WTC11 (cell line): Measurements from ENCODE around the gene GJA5. TPM values are rescaled to one million over a fixed set of nuclear protein-coding genes. Genes with fewer than 3 reads are reported as not detected.

Experiments used
- ATAC-seq: fragments of 200-7000 bp; cut with Tn5 transposase; 2 replicates; pipeline ENCODE4 v1.10.0; 2021; ENCODE audit warnings: mild to moderate bottlenecking, moderate library complexity
- CTCF ChIA-PET: fragments of 300-600 bp; sonication (Branson Sonifier 250); formaldehyde crosslinking; loops from one replicate; lab custom pipeline; 2021; ENCODE audit warnings: antibody characterized with exemption; lab: Charles Lee
- POLR2A ChIA-PET: fragments of 350-600 bp; sonication (Branson Sonifier 250); formaldehyde crosslinking; loops from one replicate; lab custom pipeline; 2021; ENCODE audit warnings: antibody characterized with exemption; lab: Charles Lee
- DNase-seq: peaks from one replicate; pipeline ENCODE4 v3.0.0; 2021; ENCODE audit warnings: low spot score
- H3K27ac Mint-ChIP-seq: 2 replicates; pipeline ENCODE4 v1.8.0; 2021; ENCODE audit warnings: mixed read lengths
- H3K27me3 Mint-ChIP-seq: 2 replicates; pipeline ENCODE4 v1.8.0; 2021; ENCODE audit warnings: low read depth, mild to moderate bottlenecking, moderate library complexity, mixed read lengths
- H3K36me3 Mint-ChIP-seq: 2 replicates; pipeline ENCODE4 v1.8.0; 2021; ENCODE audit warnings: mixed read lengths
- H3K4me1 Mint-ChIP-seq: 2 replicates; pipeline ENCODE4 v1.8.0; 2022; ENCODE audit warnings: mixed read lengths
- H3K4me3 Mint-ChIP-seq: 2 replicates; pipeline ENCODE4 v1.8.0; 2021; ENCODE audit warnings: mild to moderate bottlenecking, moderate library complexity, mixed read lengths
- H3K9me3 Mint-ChIP-seq: 2 replicates; pipeline ENCODE4 v1.8.0; 2021; ENCODE audit warnings: mixed read lengths
- CREB1 ChIP-seq: sonication (generic); formaldehyde crosslinking; IDR thresholded peaks from 2 replicates; pipeline ENCODE4 v1.8.0; 2023; ENCODE audit warnings: mild to moderate bottlenecking, missing genetic modification reagents
- CREM ChIP-seq: sonication (generic); formaldehyde crosslinking; IDR thresholded peaks from 2 replicates; pipeline ENCODE4 v1.8.1; 2022; ENCODE audit warnings: mild to moderate bottlenecking, missing genetic modification reagents, moderate library complexity
- EMX1 ChIP-seq: fragments of 250-450 bp; sonication (Bioruptor Pico); IDR thresholded peaks from 2 replicates; pipeline ENCODE4 v1.8.0; 2021; ENCODE audit warnings: mild to moderate bottlenecking
- GABPB1 ChIP-seq: sonication (generic); formaldehyde crosslinking; IDR thresholded peaks from 2 replicates; pipeline ENCODE4 v1.8.1; 2023; ENCODE audit warnings: mild to moderate bottlenecking, missing genetic modification reagents
- GTF2I ChIP-seq: fragments of 250-450 bp; sonication (Bioruptor Pico); conservative IDR thresholded peaks from 2 replicates; pipeline ENCODE4 v1.4.0; 2021; ENCODE audit warnings: mild to moderate bottlenecking
- KAT7 ChIP-seq: sonication (generic); formaldehyde crosslinking; IDR thresholded peaks from 2 replicates; pipeline ENCODE4 v1.8.1; 2023; ENCODE audit warnings: missing genetic modification reagents, mild to moderate bottlenecking, borderline replicate concordance
- NR3C1 ChIP-seq: sonication (generic); formaldehyde crosslinking; conservative IDR thresholded peaks from 2 replicates; pipeline ENCODE4 v1.8.1; 2023; ENCODE audit warnings: low read depth, mild to moderate bottlenecking, missing genetic modification reagents
- PRRX2 ChIP-seq: fragments of 250-450 bp; sonication (Bioruptor Pico); IDR thresholded peaks from 2 replicates; pipeline ENCODE4 v1.8.0; 2021; ENCODE audit warnings: mild to moderate bottlenecking
- RELA ChIP-seq: sonication (generic); formaldehyde crosslinking; IDR thresholded peaks from 2 replicates; pipeline ENCODE4 v1.8.1; 2022; ENCODE audit warnings: missing genetic modification reagents, mild to moderate bottlenecking, borderline replicate concordance
- SMAD4 ChIP-seq: sonication (generic); formaldehyde crosslinking; IDR thresholded peaks from 2 replicates; pipeline ENCODE4 v1.8.0; 2022; ENCODE audit warnings: mild to moderate bottlenecking, missing genetic modification reagents
- SP1 ChIP-seq: sonication (generic); formaldehyde crosslinking; conservative IDR thresholded peaks from 2 replicates; pipeline ENCODE4 v1.8.1; 2022; ENCODE audit warnings: missing genetic modification reagents
- TEAD4 ChIP-seq: sonication (generic); formaldehyde crosslinking; IDR thresholded peaks from 2 replicates; pipeline ENCODE4 v1.8.0; 2022; ENCODE audit warnings: mild to moderate bottlenecking, missing genetic modification reagents
- TP53 ChIP-seq: sonication (generic); formaldehyde crosslinking; IDR thresholded peaks from 2 replicates; pipeline ENCODE4 v1.8.1; 2023; ENCODE audit warnings: mild to moderate bottlenecking, missing genetic modification reagents
- ZNF232 ChIP-seq: sonication (generic); formaldehyde crosslinking; IDR thresholded peaks from 2 replicates; pipeline ENCODE4 v1.8.0; 2022; ENCODE audit warnings: mild to moderate bottlenecking, missing genetic modification reagents
- ZNF317 ChIP-seq: sonication (generic); formaldehyde crosslinking; IDR thresholded peaks from 2 replicates; pipeline ENCODE4 v1.8.1; 2023; ENCODE audit warnings: low read depth, mild to moderate bottlenecking, moderate library complexity, missing genetic modification reagents, borderline replicate concordance
- total RNA-seq: library from RNA; stranded (reverse); gene quantifications from 3 replicates; pipeline ENCODE4 v1.2.3, GENCODE V29; 2021
- TF ChIP-seq, protein P1 (sequence below): sonication (generic); formaldehyde crosslinking; IDR thresholded peaks from 2 replicates; pipeline ENCODE4 v1.8.1; 2022; ENCODE audit warnings: low read depth, mild to moderate bottlenecking, moderate library complexity, missing genetic modification reagents, borderline replicate concordance
- TF ChIP-seq, protein P2 (sequence below): sonication (generic); formaldehyde crosslinking; conservative IDR thresholded peaks from 2 replicates; pipeline ENCODE4 v1.8.1; 2022; ENCODE audit warnings: mild to moderate bottlenecking, missing genetic modification reagents
- TF ChIP-seq, protein P3 (sequence below): sonication (generic); formaldehyde crosslinking; IDR thresholded peaks from 2 replicates; pipeline ENCODE4 v1.8.1; 2023; ENCODE audit warnings: mild to moderate bottlenecking, missing genetic modification reagents
- TF ChIP-seq, protein P4 (sequence below): sonication (generic); formaldehyde crosslinking; IDR thresholded peaks from 2 replicates; pipeline ENCODE4 v1.8.1; 2023; ENCODE audit warnings: mild to moderate bottlenecking, missing genetic modification reagents
- TF ChIP-seq, protein P5 (sequence below): sonication (generic); formaldehyde crosslinking; IDR thresholded peaks from 2 replicates; pipeline ENCODE4 v1.8.0; 2023; ENCODE audit warnings: mild to moderate bottlenecking, missing genetic modification reagents

The GJA5 gene
- total RNA-seq, 1 experiment from 2014 or later: 2.2 TPM

DNA sequence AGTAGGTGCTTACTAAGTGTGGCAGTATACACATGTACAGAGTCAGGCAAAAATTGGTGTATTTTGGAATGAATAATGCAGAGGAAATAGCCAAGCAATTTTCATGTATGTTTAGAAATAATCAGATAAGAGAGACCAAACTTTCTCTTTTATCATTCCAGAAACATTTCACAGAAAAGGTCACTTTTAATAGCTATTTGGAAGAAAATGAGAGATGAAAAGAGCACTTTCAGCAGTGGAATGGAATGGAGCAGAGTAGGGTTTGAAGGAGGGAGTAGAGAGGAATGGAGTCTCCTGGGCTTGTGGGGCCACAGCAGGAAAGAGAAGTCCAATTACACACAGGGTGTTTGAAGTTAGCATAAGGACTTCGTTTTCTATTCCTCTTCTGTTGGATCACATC lies 48.8 kb upstream of the GJA5 start:
- DNase-seq (no peak), ATAC-seq (no peak)
- ChIA-PET POLR2A (no interaction called here), CTCF (no interaction called here)
- Mint-ChIP-seq H3K27me3 (no peaks in the 10 kb centered on the region), H3K4me1 (peaks cover 12% of the 10 kb centered on the region), H3K4me3 (no peak overlapping the region), H3K36me3 (no peaks in the 10 kb centered on the region), H3K9me3 (no peaks in the 10 kb centered on the region), H3K27ac (no peak overlapping the region)
- TF ChIP-seq EMX1 (CRISPR knock-in tag) (no peak), TEAD4 (no peak), PRRX2 (CRISPR knock-in tag) (no peak), NR3C1 (CRISPR knock-in tag) (no peak)

DNA sequence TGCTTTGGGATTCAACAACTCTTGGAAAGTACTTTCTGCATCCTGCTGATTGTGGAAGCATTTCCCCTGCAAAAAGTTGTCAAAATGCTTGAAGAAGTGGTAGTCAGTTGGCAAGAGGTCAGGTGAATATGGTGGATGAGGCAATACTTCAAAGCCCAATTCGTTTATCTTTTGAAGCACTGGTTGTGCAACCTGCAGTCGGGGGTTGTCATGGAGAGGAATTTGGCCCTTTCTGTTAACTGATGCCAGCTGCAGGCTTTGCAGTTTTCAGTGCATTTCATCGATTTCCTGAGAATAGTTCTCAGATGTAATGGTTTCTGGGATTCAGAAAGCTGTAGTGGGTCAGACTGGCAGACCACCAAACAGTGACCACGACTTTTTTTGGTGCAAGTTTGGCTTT lies 47.6 kb upstream of the GJA5 start:
- Mint-ChIP-seq H3K27ac (no peak overlapping the region), H3K27me3 (no peaks in the 10 kb centered on the region), H3K4me1 (peaks cover 15% of the 10 kb centered on the region), H3K4me3 (no peak overlapping the region), H3K9me3 (no peaks in the 10 kb centered on the region), H3K36me3 (no peaks in the 10 kb centered on the region)
- POLR2A ChIA-PET: no interaction called here
- no peak for ATAC-seq
- DNase-seq: no peak
- TF ChIP-seq ZNF232 (CRISPR knock-in tag): no peak
- peak; percentile 91 for TF ChIP-seq GABPB1 (CRISPR knock-in tag)
- CTCF ChIA-PET: interaction anchor here (0.8 kb wide), 1 partner anchor 85 kb away, joined by 3 read pairs; no protein-coding TSS in a partner anchor

DNA sequence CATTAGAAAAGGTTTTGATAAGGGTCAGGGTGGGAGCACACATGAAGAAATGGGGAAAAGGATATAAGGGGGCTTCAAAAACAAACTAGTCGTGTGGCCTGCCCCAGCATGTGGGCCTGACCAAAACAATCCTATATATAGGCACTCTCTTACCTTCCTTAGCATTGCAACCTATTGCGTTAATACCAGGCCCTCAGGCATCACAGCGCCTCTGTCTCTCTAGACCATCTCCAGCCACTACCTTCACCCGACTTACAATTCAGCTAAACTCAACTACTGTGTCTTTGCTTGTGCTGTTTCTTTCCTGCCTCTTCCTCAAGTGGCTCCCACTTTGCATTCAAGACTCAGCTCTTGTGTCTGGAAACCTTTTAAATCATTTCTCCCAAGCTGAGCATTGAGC lies 47.0 kb upstream of the GJA5 start:
- Mint-ChIP-seq H3K4me1 (peaks cover 15% of the 10 kb centered on the region), H3K27ac (no peak overlapping the region)

More for the DNA sequence above, 47.0 kb upstream of the GJA5 start:
- ATAC-seq (peak; percentile 60), DNase-seq (no peak)
- H3K27me3 Mint-ChIP-seq: no peaks in the 10 kb centered on the region
- H3K4me3 Mint-ChIP-seq: no peak overlapping the region
- TF ChIP-seq, protein P1, sequence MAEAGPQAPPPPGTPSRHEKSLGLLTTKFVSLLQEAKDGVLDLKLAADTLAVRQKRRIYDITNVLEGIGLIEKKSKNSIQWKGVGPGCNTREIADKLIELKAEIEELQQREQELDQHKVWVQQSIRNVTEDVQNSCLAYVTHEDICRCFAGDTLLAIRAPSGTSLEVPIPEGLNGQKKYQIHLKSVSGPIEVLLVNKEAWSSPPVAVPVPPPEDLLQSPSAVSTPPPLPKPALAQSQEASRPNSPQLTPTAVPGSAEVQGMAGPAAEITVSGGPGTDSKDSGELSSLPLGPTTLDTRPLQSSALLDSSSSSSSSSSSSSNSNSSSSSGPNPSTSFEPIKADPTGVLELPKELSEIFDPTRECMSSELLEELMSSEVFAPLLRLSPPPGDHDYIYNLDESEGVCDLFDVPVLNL: no peak
- no peak for TF ChIP-seq RELA
- no peak for TF ChIP-seq ZNF317 (CRISPR knock-in tag)
- TF ChIP-seq, protein P2, sequence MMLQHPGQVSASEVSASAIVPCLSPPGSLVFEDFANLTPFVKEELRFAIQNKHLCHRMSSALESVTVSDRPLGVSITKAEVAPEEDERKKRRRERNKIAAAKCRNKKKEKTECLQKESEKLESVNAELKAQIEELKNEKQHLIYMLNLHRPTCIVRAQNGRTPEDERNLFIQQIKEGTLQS: no peak
- TF ChIP-seq SP1 (CRISPR knock-in tag): no peak
- no peak for TF ChIP-seq KAT7 (CRISPR knock-in tag)
- no peak for TF ChIP-seq CREB1
- no peak for TF ChIP-seq TP53 (CRISPR knock-in tag)
- TF ChIP-seq SMAD4 (CRISPR knock-in tag): no peak
- TF ChIP-seq, protein P3, sequence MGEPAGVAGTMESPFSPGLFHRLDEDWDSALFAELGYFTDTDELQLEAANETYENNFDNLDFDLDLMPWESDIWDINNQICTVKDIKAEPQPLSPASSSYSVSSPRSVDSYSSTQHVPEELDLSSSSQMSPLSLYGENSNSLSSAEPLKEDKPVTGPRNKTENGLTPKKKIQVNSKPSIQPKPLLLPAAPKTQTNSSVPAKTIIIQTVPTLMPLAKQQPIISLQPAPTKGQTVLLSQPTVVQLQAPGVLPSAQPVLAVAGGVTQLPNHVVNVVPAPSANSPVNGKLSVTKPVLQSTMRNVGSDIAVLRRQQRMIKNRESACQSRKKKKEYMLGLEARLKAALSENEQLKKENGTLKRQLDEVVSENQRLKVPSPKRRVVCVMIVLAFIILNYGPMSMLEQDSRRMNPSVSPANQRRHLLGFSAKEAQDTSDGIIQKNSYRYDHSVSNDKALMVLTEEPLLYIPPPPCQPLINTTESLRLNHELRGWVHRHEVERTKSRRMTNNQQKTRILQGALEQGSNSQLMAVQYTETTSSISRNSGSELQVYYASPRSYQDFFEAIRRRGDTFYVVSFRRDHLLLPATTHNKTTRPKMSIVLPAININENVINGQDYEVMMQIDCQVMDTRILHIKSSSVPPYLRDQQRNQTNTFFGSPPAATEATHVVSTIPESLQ (CRISPR knock-in tag): no peak
- TF ChIP-seq, protein P4, sequence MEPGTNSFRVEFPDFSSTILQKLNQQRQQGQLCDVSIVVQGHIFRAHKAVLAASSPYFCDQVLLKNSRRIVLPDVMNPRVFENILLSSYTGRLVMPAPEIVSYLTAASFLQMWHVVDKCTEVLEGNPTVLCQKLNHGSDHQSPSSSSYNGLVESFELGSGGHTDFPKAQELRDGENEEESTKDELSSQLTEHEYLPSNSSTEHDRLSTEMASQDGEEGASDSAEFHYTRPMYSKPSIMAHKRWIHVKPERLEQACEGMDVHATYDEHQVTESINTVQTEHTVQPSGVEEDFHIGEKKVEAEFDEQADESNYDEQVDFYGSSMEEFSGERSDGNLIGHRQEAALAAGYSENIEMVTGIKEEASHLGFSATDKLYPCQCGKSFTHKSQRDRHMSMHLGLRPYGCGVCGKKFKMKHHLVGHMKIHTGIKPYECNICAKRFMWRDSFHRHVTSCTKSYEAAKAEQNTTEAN (CRISPR knock-in tag): no peak
- TF ChIP-seq, protein P5, sequence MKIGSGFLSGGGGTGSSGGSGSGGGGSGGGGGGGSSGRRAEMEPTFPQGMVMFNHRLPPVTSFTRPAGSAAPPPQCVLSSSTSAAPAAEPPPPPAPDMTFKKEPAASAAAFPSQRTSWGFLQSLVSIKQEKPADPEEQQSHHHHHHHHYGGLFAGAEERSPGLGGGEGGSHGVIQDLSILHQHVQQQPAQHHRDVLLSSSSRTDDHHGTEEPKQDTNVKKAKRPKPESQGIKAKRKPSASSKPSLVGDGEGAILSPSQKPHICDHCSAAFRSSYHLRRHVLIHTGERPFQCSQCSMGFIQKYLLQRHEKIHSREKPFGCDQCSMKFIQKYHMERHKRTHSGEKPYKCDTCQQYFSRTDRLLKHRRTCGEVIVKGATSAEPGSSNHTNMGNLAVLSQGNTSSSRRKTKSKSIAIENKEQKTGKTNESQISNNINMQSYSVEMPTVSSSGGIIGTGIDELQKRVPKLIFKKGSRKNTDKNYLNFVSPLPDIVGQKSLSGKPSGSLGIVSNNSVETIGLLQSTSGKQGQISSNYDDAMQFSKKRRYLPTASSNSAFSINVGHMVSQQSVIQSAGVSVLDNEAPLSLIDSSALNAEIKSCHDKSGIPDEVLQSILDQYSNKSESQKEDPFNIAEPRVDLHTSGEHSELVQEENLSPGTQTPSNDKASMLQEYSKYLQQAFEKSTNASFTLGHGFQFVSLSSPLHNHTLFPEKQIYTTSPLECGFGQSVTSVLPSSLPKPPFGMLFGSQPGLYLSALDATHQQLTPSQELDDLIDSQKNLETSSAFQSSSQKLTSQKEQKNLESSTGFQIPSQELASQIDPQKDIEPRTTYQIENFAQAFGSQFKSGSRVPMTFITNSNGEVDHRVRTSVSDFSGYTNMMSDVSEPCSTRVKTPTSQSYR (CRISPR knock-in tag): no peak
- no peak for TF ChIP-seq GTF2I
- no peak for TF ChIP-seq CREM (CRISPR knock-in tag)
- TF ChIP-seq, all 79 proteins: peak for 0
- CTCF ChIA-PET: interaction anchor here (0.8 to 1.0 kb wide), 2 partner anchors 15 to 85 kb away, joined by 3 read pairs; no protein-coding TSS in a partner anchor
- Mint-ChIP-seq H3K9me3 (no peaks in the 10 kb centered on the region), H3K36me3 (no peaks in the 10 kb centered on the region)
- POLR2A ChIA-PET: no interaction called here
